Mesenchymal stem cell (in vitro differentiated cells and primary cell): ENCODE measurements around the gene TDRD15. TPM values are rescaled to one million over a fixed set of nuclear protein-coding genes. Genes with fewer than 3 reads are reported as not detected.

Experiments
- DNase-seq: peaks from one replicate; pipeline ENCODE4 v3.0.0-alpha.2; 2013
- H2AFZ ChIP-seq: one replicate; pipeline ENCODE4 v1.6.1; 2013; ENCODE audit warnings: low read depth, mild to moderate bottlenecking, control low read depth, inconsistent platforms, low read length, moderate library complexity
- H2AK5ac ChIP-seq: 2 replicates; pipeline ENCODE4 v1.6.1; 2013; ENCODE audit warnings: low read length, moderate library complexity, mild to moderate bottlenecking, inconsistent platforms; ENCODE audit not compliant: severe bottlenecking
- H2BK120ac ChIP-seq: one replicate; pipeline ENCODE4 v1.6.1; 2013; ENCODE audit warnings: low read depth, mild to moderate bottlenecking, inconsistent platforms, low read length, moderate library complexity
- H2BK12ac ChIP-seq, 2 experiments: one replicate each; pipeline ENCODE4 v1.6.1; 2013; ENCODE audit warnings: inconsistent platforms in 2 of 2, low read length in 2 of 2, mild to moderate bottlenecking in 2 of 2, moderate library complexity in 2 of 2, control low read depth in 1 of 2
- H2BK15ac ChIP-seq: one replicate; pipeline ENCODE4 v1.6.1; 2013; ENCODE audit warnings: mild to moderate bottlenecking, low read depth, inconsistent platforms; ENCODE audit not compliant: poor library complexity, severe bottlenecking
- H2BK5ac ChIP-seq: 2 replicates; pipeline ENCODE4 v1.6.1; 2013; ENCODE audit warnings: low read depth, mild to moderate bottlenecking, low read length, control low read depth, inconsistent platforms; ENCODE audit not compliant: poor library complexity, severe bottlenecking
- H3K14ac ChIP-seq, 2 experiments: one replicate each; pipeline ENCODE4 v1.6.1; 2013; ENCODE audit warnings: inconsistent platforms in 2 of 2, low read length in 2 of 2, control low read depth in 1 of 2, mild to moderate bottlenecking in 1 of 2, moderate library complexity in 1 of 2
- H3K18ac ChIP-seq, 2 experiments: one replicate each; pipeline ENCODE4 v1.6.1; 2013; ENCODE audit warnings: inconsistent platforms in 2 of 2, low read length in 2 of 2, control low read depth in 1 of 2, low read depth in 1 of 2, mild to moderate bottlenecking in 1 of 2
- H3K23ac ChIP-seq, 2 experiments: one replicate each; pipeline ENCODE4 v1.6.1; 2013; ENCODE audit warnings: inconsistent platforms in 2 of 2, low read length in 2 of 2, mild to moderate bottlenecking in 2 of 2, moderate library complexity in 2 of 2, control low read depth in 1 of 2
- H3K27ac ChIP-seq: 2 replicates; pipeline ENCODE4 v1.5.1; 2013; ENCODE audit warnings: mild to moderate bottlenecking, moderate library complexity, low read length, control low read depth, inconsistent platforms; ENCODE audit not compliant: poor library complexity, severe bottlenecking
- H3K27me3 ChIP-seq, 2 experiments: 2 replicates each; pipeline versions ENCODE4 v1.6.1 to v1.7.0; 2013; ENCODE audit warnings: low read length in 2 of 2, mild to moderate bottlenecking in 2 of 2, moderate library complexity in 2 of 2, control low read depth in 1 of 2, inconsistent platforms in 1 of 2; ENCODE audit not compliant: control insufficient read depth in 1 of 2, insufficient read depth in 1 of 2
- H3K36me3 ChIP-seq, 2 experiments: 2 replicates each; pipeline versions ENCODE4 v1.6.1 to v1.7.0; 2013; ENCODE audit warnings: low read length in 2 of 2, control low read depth in 1 of 2, inconsistent platforms in 1 of 2, low read depth in 1 of 2, mild to moderate bottlenecking in 1 of 2; ENCODE audit not compliant: insufficient read depth in 2 of 2, control insufficient read depth in 1 of 2
- H3K4ac ChIP-seq, 2 experiments: one replicate each; pipeline ENCODE4 v1.6.1; 2013; ENCODE audit warnings: inconsistent platforms in 2 of 2, low read length in 2 of 2, mild to moderate bottlenecking in 2 of 2, moderate library complexity in 2 of 2, control low read depth in 1 of 2, low read depth in 1 of 2
- H3K4me1 ChIP-seq: 2 replicates; pipeline ENCODE4 v1.6.1; 2013; ENCODE audit warnings: low read depth, low read length, control low read depth; ENCODE audit not compliant: control insufficient read depth, insufficient read depth
- H3K4me2 ChIP-seq: 2 replicates; pipeline ENCODE4 v1.6.1; 2013; ENCODE audit warnings: low read length, mild to moderate bottlenecking, inconsistent platforms; ENCODE audit not compliant: poor library complexity, severe bottlenecking
- H3K4me3 ChIP-seq, 2 experiments: 2 replicates each; pipeline versions ENCODE4 v1.5.1 to v1.7.0; 2013; ENCODE audit warnings: low read length in 2 of 2, mild to moderate bottlenecking in 2 of 2, control low read depth in 1 of 2, low read depth in 1 of 2; ENCODE audit not compliant: insufficient read depth in 1 of 2
- H3K79me1 ChIP-seq: replicated peaks from 2 replicates; pipeline ENCODE4 v1.6.1; 2013; ENCODE audit warnings: mild to moderate bottlenecking, control low read depth, low read length, inconsistent platforms; ENCODE audit not compliant: poor library complexity, severe bottlenecking
- H3K9ac ChIP-seq: 2 replicates; pipeline ENCODE4 v1.7.0; 2013; ENCODE audit warnings: mild to moderate bottlenecking, low read length, moderate library complexity
- H3K9me3 ChIP-seq: 2 replicates; pipeline ENCODE4 v1.7.0; 2013; ENCODE audit warnings: mild to moderate bottlenecking, low read length; ENCODE audit not compliant: control insufficient read depth
- H4K8ac ChIP-seq: one replicate; pipeline ENCODE4 v1.6.1; 2013; ENCODE audit warnings: inconsistent platforms, mild to moderate bottlenecking, low read length, moderate library complexity
- H4K91ac ChIP-seq: one replicate; pipeline ENCODE4 v1.6.1; 2013; ENCODE audit warnings: mild to moderate bottlenecking, low read length, inconsistent platforms
- WGBS: methylation state at CpG from one replicate; pipeline ENCODE4 v1.1.7; 2013; ENCODE audit warnings: mixed read lengths; 5-methylcytosine and 5-hydroxymethylcytosine counted together
- polyA plus RNA-seq, 2 experiments: library from polyadenylated mRNA; stranded (reverse); fragments of 200-250 nt; gene quantifications; one replicate each; pipeline ENCODE4 v1.2.3, GENCODE V29; 2013

TDRD15 gene
- not detected for polyA plus RNA-seq (2013, experiment 1 of 2)
- not detected for polyA plus RNA-seq (2013, experiment 2 of 2)

DNA sequence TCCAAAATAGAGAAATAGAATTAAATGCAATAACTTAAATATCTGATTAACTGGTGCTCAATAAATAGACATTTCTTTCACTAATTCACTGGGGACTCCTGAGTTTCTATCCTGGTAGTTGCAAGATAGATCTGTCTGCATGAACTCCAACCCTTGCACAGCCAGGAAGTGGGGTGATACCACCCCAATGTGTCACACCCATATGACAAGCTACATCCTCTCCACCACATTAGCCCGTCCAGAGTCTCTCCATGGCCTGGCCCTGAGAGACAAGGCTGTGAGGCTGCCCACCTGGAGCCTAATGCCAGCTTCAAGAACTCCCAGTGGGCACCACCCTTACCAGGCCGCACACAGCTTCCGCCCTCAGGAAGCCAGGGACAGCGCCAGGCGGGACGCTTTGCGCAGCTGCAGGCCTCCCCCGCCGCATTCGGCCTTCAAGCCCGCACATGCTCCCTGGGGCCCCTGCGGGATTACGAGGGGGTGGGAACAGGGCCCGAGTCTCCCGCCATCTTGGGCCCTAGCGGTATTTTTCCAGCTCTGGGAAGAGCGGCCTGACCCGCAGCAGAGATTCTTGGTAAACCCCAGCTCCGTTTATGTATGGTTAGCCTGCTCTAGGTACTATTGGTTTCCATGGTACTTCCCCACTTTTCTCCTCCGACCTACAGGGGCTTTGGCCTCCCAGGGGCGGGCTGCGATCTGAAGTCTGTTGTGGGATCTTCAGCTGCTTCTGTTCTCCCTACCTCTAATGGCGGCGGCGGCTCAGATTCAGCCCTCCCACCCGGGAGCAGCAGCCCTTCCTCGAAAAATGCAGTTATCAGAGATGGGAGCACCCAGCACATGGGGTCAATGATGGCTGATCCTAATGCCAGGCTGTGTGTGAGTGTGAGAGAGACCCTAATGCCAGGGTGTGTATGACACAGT, at the start of gene TDRD15:
TDRD15 (plus strand) TSS at position 496 of the 921 bp plus-strand sequence. CDS start 13,500 bp downstream, outside the sequence.
- no peak within 1 kb of the TSS for H3K27ac ChIP-seq
- H2BK5ac ChIP-seq: no peak within 1 kb of the TSS
- H3K27me3 ChIP-seq: peaks cover 3% of the 10 kb centered on the region in 2 experiments
- H3K79me1 ChIP-seq: no peaks in the 10 kb centered on the region
- 90% methylated on average over 27 of the region's 27 CpGs for WGBS
- H2BK15ac ChIP-seq: no peak within 1 kb of the TSS
- H2AK5ac ChIP-seq: no peak within 1 kb of the TSS
- H3K18ac ChIP-seq: no peak within 1 kb of the TSS
- H4K91ac ChIP-seq: no peak within 1 kb of the TSS
- H3K4me2 ChIP-seq: no peak within 1 kb of the TSS
- no peak within 1 kb of the TSS for H2BK120ac ChIP-seq
- DNase-seq: no peak
- H3K36me3 ChIP-seq: no peaks in the 10 kb centered on the region
- no peak within 1 kb of the TSS for H3K4ac ChIP-seq
- no peak within 1 kb of the TSS for H3K14ac ChIP-seq
- H4K8ac ChIP-seq: no peak within 1 kb of the TSS
- no peak within 1 kb of the TSS for H3K9ac ChIP-seq
- no peak within 1 kb of the TSS for H2AFZ ChIP-seq
- H3K4me1 ChIP-seq: no peaks in the 10 kb centered on the region
- no peak within 1 kb of the TSS for H3K4me3 ChIP-seq
- no peak within 1 kb of the TSS for H3K23ac ChIP-seq
- no peaks in the 10 kb centered on the region for H3K9me3 ChIP-seq
- H2BK12ac ChIP-seq: no peak within 1 kb of the TSS

DNA sequence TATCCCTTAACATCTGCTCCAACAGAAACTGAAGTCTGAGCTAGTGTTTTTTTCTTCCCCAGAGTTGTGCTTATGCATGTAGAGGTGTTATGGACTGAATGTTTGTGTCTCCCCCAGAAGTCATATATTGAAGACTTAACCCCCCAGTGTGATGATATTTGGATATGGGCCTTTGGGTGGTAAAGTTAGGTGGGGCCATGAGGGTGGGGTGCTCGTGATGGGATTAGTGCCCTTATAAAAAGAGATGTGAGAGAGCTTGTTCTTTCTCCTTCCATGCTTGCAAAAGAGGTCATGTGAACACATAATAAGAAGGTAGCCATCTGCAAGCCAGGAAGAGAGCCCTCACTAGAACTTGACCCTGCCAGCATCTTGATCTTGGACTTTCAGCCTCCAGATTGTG, 45.5 kb upstream of the TDRD15 start:
- Histone ChIP-seq H2BK12ac (no peak overlapping the region), H2BK15ac (no peak overlapping the region)

DNA sequence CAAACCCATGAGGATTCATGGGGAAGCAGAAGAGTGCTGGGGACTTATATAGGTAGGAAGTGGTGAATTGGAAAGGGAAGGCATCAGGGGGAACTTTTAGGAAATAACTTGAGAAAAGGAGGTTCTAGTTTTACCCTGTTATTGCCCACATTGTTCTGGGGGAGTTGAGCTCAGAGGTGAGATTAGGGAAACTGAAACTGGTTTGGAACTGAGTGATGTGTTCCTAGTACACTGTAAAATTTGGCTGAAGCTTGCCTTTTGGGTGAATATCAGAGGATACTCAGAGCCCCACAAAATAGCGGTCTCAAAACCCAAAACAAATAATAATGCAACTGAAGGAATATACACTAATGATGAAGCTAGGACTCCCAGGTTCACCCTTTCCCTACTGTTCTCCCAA, 40.3 kb upstream of the TDRD15 start:
- H2AFZ ChIP-seq: no peak overlapping the region
- H3K4me2 ChIP-seq: no peak overlapping the region
- no peak overlapping the region for H2BK12ac ChIP-seq
- no peak overlapping the region for H2BK120ac ChIP-seq
- H3K18ac ChIP-seq: no peak overlapping the region
- no peak overlapping the region for H3K4ac ChIP-seq
- H3K14ac ChIP-seq: no peak overlapping the region
- DNase-seq: no peak
- no peak overlapping the region for H2AK5ac ChIP-seq
- no peak overlapping the region for H2BK5ac ChIP-seq
- no peaks in the 10 kb centered on the region for H3K4me1 ChIP-seq
- H4K91ac ChIP-seq: peak overlapping the region; percentile 27
- no peak overlapping the region for H3K4me3 ChIP-seq
- no peaks in the 10 kb centered on the region for H3K9me3 ChIP-seq
- no peaks in the 10 kb centered on the region for H3K27me3 ChIP-seq
- no peak overlapping the region for H3K27ac ChIP-seq
- no peak overlapping the region for H4K8ac ChIP-seq
- no peak overlapping the region for H3K9ac ChIP-seq
- no peak overlapping the region for H2BK15ac ChIP-seq
- H3K36me3 ChIP-seq: no peaks in the 10 kb centered on the region
- no peaks in the 10 kb centered on the region for H3K79me1 ChIP-seq
- H3K23ac ChIP-seq: no peak overlapping the region
- WGBS: 71% methylated on average over 1 of the region's 1 CpG

More for the DNA sequence above, 45.5 kb upstream of the TDRD15 start:
- no peak for DNase-seq
- no peaks in the 10 kb centered on the region for H3K4me1 ChIP-seq
- no peaks in the 10 kb centered on the region for H3K36me3 ChIP-seq
- H3K27me3 ChIP-seq: no peaks in the 10 kb centered on the region
- no peak overlapping the region for H3K4me3 ChIP-seq
- no peak overlapping the region for H3K9ac ChIP-seq
- H2AK5ac ChIP-seq: no peak overlapping the region
- no peak overlapping the region for H3K4ac ChIP-seq
- no peak overlapping the region for H2BK5ac ChIP-seq
- no peak overlapping the region for H4K8ac ChIP-seq
- no peak overlapping the region for H4K91ac ChIP-seq
- no peak overlapping the region for H3K14ac ChIP-seq
- 25% methylated on average over 1 of the region's 1 CpG for WGBS
- no peak overlapping the region for H2AFZ ChIP-seq
- no peak overlapping the region for H3K23ac ChIP-seq
- no peaks in the 10 kb centered on the region for H3K79me1 ChIP-seq
- no peak overlapping the region for H3K18ac ChIP-seq
- H3K4me2 ChIP-seq: no peak overlapping the region
- no peak overlapping the region for H3K27ac ChIP-seq
- H3K9me3 ChIP-seq: peaks cover 2% of the 10 kb centered on the region
- H2BK120ac ChIP-seq: no peak overlapping the region

DNA sequence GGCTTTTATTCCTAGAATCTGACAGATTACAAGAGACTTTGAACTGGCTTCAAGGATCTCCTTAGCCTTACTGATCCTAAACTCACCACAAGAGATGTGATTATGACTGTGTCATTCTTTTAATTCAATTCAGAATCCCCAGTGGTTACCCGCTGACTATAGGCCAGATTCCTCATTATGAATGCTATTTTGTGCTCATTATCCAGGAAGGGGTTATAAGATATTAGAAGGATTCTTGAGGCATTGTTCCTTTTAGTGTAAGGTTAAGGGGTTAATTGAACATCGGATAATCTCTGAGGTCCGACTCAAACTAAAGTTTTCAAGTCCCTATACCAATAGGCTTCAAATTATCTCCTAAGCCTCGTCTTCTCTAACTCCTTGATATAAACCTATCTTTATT, 39.4 kb upstream of the TDRD15 start:
- no peak overlapping the region for H2BK15ac ChIP-seq
- H3K9me3 ChIP-seq: no peaks in the 10 kb centered on the region
- H4K8ac ChIP-seq: no peak overlapping the region
- H3K4me3 ChIP-seq: no peak overlapping the region
- no peak overlapping the region for H2BK5ac ChIP-seq
- no peaks in the 10 kb centered on the region for H3K4me1 ChIP-seq
- no peak overlapping the region for H3K14ac ChIP-seq
- H2BK12ac ChIP-seq: no peak overlapping the region
- no peaks in the 10 kb centered on the region for H3K36me3 ChIP-seq
- no peak overlapping the region for H3K4ac ChIP-seq
- no CpG with 5 or more reads among the region's 4 CpGs for WGBS
- no peak overlapping the region for H4K91ac ChIP-seq
- H2BK120ac ChIP-seq: no peak overlapping the region
- no peak overlapping the region for H3K4me2 ChIP-seq
- H3K18ac ChIP-seq: no peak overlapping the region
- H3K27me3 ChIP-seq: no peaks in the 10 kb centered on the region
- H3K23ac ChIP-seq: no peak overlapping the region
- H2AK5ac ChIP-seq: no peak overlapping the region
- H3K79me1 ChIP-seq: no peaks in the 10 kb centered on the region
- no peak overlapping the region for H3K9ac ChIP-seq
- no peak overlapping the region for H3K27ac ChIP-seq
- DNase-seq: no peak
- no peak overlapping the region for H2AFZ ChIP-seq
